ENCODE measurements around the gene LIM2. TPM values are rescaled to one million over a fixed set of nuclear protein-coding genes. Genes with fewer than 3 reads are reported as not detected.
"Not testable (repeated sequence)": the region's sequence is repeated elsewhere in the genome, so short reads cannot be mapped to it uniquely, and the experiment has no call there.

Gene LIM2, protein sequence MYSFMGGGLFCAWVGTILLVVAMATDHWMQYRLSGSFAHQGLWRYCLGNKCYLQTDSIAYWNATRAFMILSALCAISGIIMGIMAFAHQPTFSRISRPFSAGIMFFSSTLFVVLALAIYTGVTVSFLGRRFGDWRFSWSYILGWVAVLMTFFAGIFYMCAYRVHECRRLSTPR
- 1.5 TPM for polyA plus RNA-seq (2012; ENCODE audit: low read depth, missing spikeins)

GRCh38 chr19:51387924-51388389, at the start of gene LIM2:
Gene LIM2, minus strand, starts transcription at chr19:51387974. Its CDS starts 531 bp downstream, at chr19:51387443.
- TF ChIP-seq SPI1 (IDR thresholded peaks at IDR 0.05; ENCODE audit: low read depth, low read length) (no peak), POLR2A (IDR thresholded peaks at IDR 0.05; ENCODE audit: low read depth, low read length) (no peak), TAF1 (IDR thresholded peaks at IDR 0.05; ENCODE audit: low read depth, low read length) (no peak), PAX5 (IDR thresholded peaks at IDR 0.05; ENCODE audit: insufficient read depth, low read length, severe bottlenecking) (no peak), POU2F2 (IDR thresholded peaks at IDR 0.05; ENCODE audit: low read depth, low read length) (no peak)
- DNase-seq (ENCODE audit: insufficient read length, low spot score) (no peak), FAIRE-seq (peak; percentile 33)

- TF ChIP-seq TAF1 (IDR thresholded peaks at IDR 0.05; ENCODE audit: low read depth, low read length) (no peak), SPI1 (IDR thresholded peaks at IDR 0.05; ENCODE audit: low read depth, low read length) (no peak), POLR2AphosphoS5 (IDR thresholded peaks at IDR 0.05; ENCODE audit: low read depth, low read length) (no peak), POLR2A (IDR thresholded peaks at IDR 0.05; ENCODE audit: low read depth, low read length) (no peak), PAX5 (IDR thresholded peaks at IDR 0.05; ENCODE audit: insufficient read depth, low read length, severe bottlenecking) (no peak), POU2F2 (IDR thresholded peaks at IDR 0.05; ENCODE audit: low read depth, low read length) (no peak)
- DNase-seq (ENCODE audit: insufficient read length, low spot score) (no peak), FAIRE-seq (no peak)
Measured at GRCh38 chr19:51434456-51434855, 46.7 kb upstream of the LIM2 start.

DNA sequence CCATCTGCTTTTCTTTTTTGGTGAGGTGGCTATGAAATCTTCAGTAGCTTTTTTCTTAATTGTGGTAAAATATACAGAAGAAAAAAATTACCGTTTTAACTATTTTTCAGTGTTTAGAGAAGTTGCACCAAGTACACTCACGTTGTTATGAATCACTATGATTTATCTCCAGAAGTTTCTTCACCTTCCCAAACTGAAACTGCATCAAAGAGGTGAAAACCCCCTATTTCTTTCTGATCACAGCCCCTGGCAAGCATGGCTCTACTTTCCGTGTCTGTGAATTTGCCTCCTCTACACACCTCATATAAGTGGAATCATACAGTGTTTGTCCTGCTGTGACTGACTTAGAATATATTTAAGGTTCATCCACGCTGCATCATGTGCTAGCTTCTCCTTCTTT, 45.3 kb upstream of the LIM2 start:
- no peak for FAIRE-seq
- no peak for DNase-seq (ENCODE audit: insufficient read length, low spot score)
- TF ChIP-seq PAX5 (IDR thresholded peaks at IDR 0.05; ENCODE audit: insufficient read depth, low read length, severe bottlenecking) (no peak), SPI1 (IDR thresholded peaks at IDR 0.05; ENCODE audit: low read depth, low read length) (no peak), POLR2A (IDR thresholded peaks at IDR 0.05; ENCODE audit: low read depth, low read length) (no peak)

- TF ChIP-seq TAF1 (IDR thresholded peaks at IDR 0.05; ENCODE audit: low read depth, low read length) = no peak
- no peak for TF ChIP-seq PAX5 (IDR thresholded peaks at IDR 0.05; ENCODE audit: insufficient read depth, low read length, severe bottlenecking)
- FAIRE-seq (no peak), DNase-seq (ENCODE audit: insufficient read length, low spot score) (no peak)
Measured at GRCh38 chr19:51431124-51431523, 43.4 kb upstream of the LIM2 start.

DNA sequence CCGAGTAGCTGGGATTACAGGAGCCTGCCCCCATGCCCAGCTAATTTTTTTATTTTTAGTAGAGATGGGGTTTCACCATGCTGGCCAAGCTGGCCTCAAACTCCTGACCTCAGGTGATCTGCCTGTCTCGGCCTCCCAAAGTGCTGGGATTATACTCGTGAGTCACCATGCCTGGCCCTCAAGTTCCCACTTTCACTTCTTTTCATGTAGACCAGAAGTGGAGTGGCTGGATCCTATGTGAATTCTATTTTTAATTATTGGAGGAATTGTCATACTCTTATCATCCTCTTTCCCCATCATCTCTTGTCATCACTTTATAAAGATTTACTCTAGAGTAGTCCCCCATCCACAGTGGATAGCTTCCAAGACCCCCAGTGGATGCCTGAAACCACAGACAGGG, 42.4 kb upstream of the LIM2 start:
- no peak for DNase-seq (ENCODE audit: insufficient read length, low spot score)
- TF ChIP-seq TAF1 (IDR thresholded peaks at IDR 0.05; ENCODE audit: low read depth, low read length) (no peak), POLR2AphosphoS5 (IDR thresholded peaks at IDR 0.05; ENCODE audit: low read depth, low read length) (no peak), POU2F2 (IDR thresholded peaks at IDR 0.05; ENCODE audit: low read depth, low read length) (no peak), PAX5 (IDR thresholded peaks at IDR 0.05; ENCODE audit: insufficient read depth, low read length, severe bottlenecking) (no peak), POLR2A (IDR thresholded peaks at IDR 0.05; ENCODE audit: low read depth, low read length) (no peak), SPI1 (IDR thresholded peaks at IDR 0.05; ENCODE audit: low read depth, low read length) (no peak)
- no peak for FAIRE-seq

- TF ChIP-seq POLR2A (IDR thresholded peaks at IDR 0.05; ENCODE audit: low read depth, low read length) = no peak
- TF ChIP-seq PAX5 (IDR thresholded peaks at IDR 0.05; ENCODE audit: insufficient read depth, low read length, severe bottlenecking) = no peak
- TF ChIP-seq POU2F2 (IDR thresholded peaks at IDR 0.05; ENCODE audit: low read depth, low read length) = no peak
- TF ChIP-seq TAF1 (IDR thresholded peaks at IDR 0.05; ENCODE audit: low read depth, low read length) = no peak
- no peak for TF ChIP-seq SPI1 (IDR thresholded peaks at IDR 0.05; ENCODE audit: low read depth, low read length)
- no peak for TF ChIP-seq POLR2AphosphoS5 (IDR thresholded peaks at IDR 0.05; ENCODE audit: low read depth, low read length)
- DNase-seq (ENCODE audit: insufficient read length, low spot score) = no peak
- FAIRE-seq = no peak
Measured at GRCh38 chr19:51427201-51427600, 39.4 kb upstream of the LIM2 start.

- FAIRE-seq (peak; percentile 78), DNase-seq (ENCODE audit: insufficient read length, low spot score) (peak; percentile 76)
- TF ChIP-seq TAF1 (IDR thresholded peaks at IDR 0.05; ENCODE audit: low read depth, low read length) (no peak), SPI1 (IDR thresholded peaks at IDR 0.05; ENCODE audit: low read depth, low read length) (0 out of 2 replicates have a peak, but pooled peaks have one; percentile 23), POLR2A (IDR thresholded peaks at IDR 0.05; ENCODE audit: low read depth, low read length) (no peak), POU2F2 (IDR thresholded peaks at IDR 0.05; ENCODE audit: low read depth, low read length) (no peak), POLR2AphosphoS5 (IDR thresholded peaks at IDR 0.05; ENCODE audit: low read depth, low read length) (no peak), PAX5 (IDR thresholded peaks at IDR 0.05; ENCODE audit: insufficient read depth, low read length, severe bottlenecking) (no peak)
Measured at GRCh38 chr19:51422053-51422448, 34.3 kb upstream of the LIM2 start.

GRCh38 chr19:51421229-51422052, 33.7 kb upstream of the LIM2 start:
- FAIRE-seq = no peak
- DNase-seq (ENCODE audit: insufficient read length, low spot score) = no peak
- no peak for TF ChIP-seq PAX5 (IDR thresholded peaks at IDR 0.05; ENCODE audit: insufficient read depth, low read length, severe bottlenecking)
- TF ChIP-seq POLR2A (IDR thresholded peaks at IDR 0.05; ENCODE audit: low read depth, low read length) = no peak
- TF ChIP-seq SPI1 (IDR thresholded peaks at IDR 0.05; ENCODE audit: low read depth, low read length) = no peak
- TF ChIP-seq TAF1 (IDR thresholded peaks at IDR 0.05; ENCODE audit: low read depth, low read length) = no peak
- TF ChIP-seq POLR2AphosphoS5 (IDR thresholded peaks at IDR 0.05; ENCODE audit: low read depth, low read length) = no peak
- TF ChIP-seq POU2F2 (IDR thresholded peaks at IDR 0.05; ENCODE audit: low read depth, low read length) = no peak

DNA sequence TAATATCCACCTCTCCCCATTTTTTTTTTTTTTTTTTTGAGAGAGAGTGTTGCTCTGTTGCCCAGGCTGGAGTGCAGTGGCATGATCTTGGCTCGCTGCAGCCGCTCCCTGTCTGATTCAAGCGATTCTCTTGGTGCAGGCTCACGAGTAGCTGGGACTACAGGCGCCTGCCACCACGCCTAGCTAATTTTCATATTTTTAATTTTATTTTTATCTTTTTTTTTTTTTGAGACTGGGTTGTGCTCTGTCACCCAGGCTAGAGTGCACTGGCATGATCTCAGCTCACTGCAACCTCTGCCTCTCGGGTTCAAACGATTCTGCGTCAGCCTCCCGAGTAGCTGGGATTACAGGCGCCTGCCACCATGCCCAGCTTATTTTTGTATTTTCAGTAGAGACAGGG, 32.7 kb upstream of the LIM2 start:
- DNase-seq (ENCODE audit: insufficient read length, low spot score) = not testable (repeated sequence)

DNA sequence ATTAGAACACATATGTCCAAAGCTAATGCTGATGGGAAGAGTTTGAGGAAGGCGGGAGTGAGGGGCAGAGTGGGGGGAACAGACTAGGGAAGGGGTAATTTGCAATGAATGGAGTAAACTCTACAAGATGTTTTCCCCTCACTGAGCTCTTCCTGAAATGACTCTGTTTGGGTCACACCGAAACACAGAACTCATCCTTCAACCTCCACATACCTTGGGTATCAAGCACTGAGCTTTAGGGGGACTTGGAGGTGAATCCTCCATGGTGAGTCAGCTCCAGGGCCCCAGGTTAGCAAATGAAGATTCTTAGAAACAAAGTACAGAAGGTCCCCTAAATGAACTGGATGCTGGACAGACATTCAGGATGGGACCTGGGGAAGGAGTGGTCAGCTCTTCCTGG, 30.9 kb upstream of the LIM2 start:
- no peak for FAIRE-seq
- DNase-seq (ENCODE audit: insufficient read length, low spot score) = no peak
- TF ChIP-seq SPI1 (IDR thresholded peaks at IDR 0.05; ENCODE audit: low read depth, low read length) = 0 out of 2 replicates have a peak, but pooled peaks have one; percentile 6
- no peak for TF ChIP-seq POU2F2 (IDR thresholded peaks at IDR 0.05; ENCODE audit: low read depth, low read length)

More for the DNA sequence above, 32.7 kb upstream of the LIM2 start:
- not testable (repeated sequence) for FAIRE-seq

Measured in GM12891 (cell line).